Inflammatory macrophage (primary cell): Measurements from ENCODE around the gene CHAC1.
"Not testable (repeated sequence)": the region's sequence is repeated elsewhere in the genome, so short reads cannot be mapped to it uniquely, and the experiment has no call there.

Source experiments
- DNase-seq, 2 donors: peaks; one replicate each; pipeline ENCODE4 v3.0.0-alpha.2; 2020 to 2022

Gene CHAC1

GRCh38 chr15:40958723-40959122 lies 5.5 kb downstream of the CHAC1 start:
- no peak for DNase-seq

GRCh38 chr15:40959331-40960141 lies 6.3 kb downstream of the CHAC1 start:
- no peak for DNase-seq

- no peak for DNase-seq
These were observed 7.0 kb downstream of the CHAC1 start for GRCh38 chr15:40960151-40960885.

GRCh38 chr15:40960925-40961324 lies 7.7 kb downstream of the CHAC1 start:
- DNase-seq = no peak

- not testable (repeated sequence) for DNase-seq
These were observed 8.5 kb downstream of the CHAC1 start for GRCh38 chr15:40961740-40962139.

GRCh38 chr15:40962317-40962716 lies 9.0 kb downstream of the CHAC1 start:
- DNase-seq = not testable (repeated sequence)

GRCh38 chr15:40963201-40963600 lies 9.9 kb downstream of the CHAC1 start:
- no peak for DNase-seq

- no peak for DNase-seq
These were observed 10.7 kb downstream of the CHAC1 start for GRCh38 chr15:40964006-40964405.

GRCh38 chr15:40964634-40965033 lies 11.4 kb downstream of the CHAC1 start:
- DNase-seq = no peak

GRCh38 chr15:40968290-40969085 lies 15.2 kb downstream of the CHAC1 start:
- DNase-seq = no peak

GRCh38 chr15:40969363-40969762 lies 16.1 kb downstream of the CHAC1 start:
- DNase-seq = no peak

GRCh38 chr15:40974879-40975278 lies 21.6 kb downstream of the CHAC1 start:
- no peak for DNase-seq

GRCh38 chr15:40976819-40977218 lies 23.5 kb downstream of the CHAC1 start:
- DNase-seq = no peak

GRCh38 chr15:40978141-40978540 lies 24.9 kb downstream of the CHAC1 start:
- DNase-seq = no peak

GRCh38 chr15:40978562-40978961 lies 25.3 kb downstream of the CHAC1 start:
- no peak for DNase-seq

- DNase-seq = no peak
These were observed 27.9 kb downstream of the CHAC1 start for GRCh38 chr15:40981186-40981585.

- no peak for DNase-seq
These were observed 29.6 kb downstream of the CHAC1 start for GRCh38 chr15:40982855-40983254.

- no peak for DNase-seq
These were observed 31.1 kb downstream of the CHAC1 start for GRCh38 chr15:40984406-40984805.

GRCh38 chr15:40984964-40985363 lies 31.7 kb downstream of the CHAC1 start:
- no peak for DNase-seq

- DNase-seq = no peak
These were observed 32.5 kb downstream of the CHAC1 start for GRCh38 chr15:40985541-40986330.

GRCh38 chr15:40986820-40987219 lies 33.5 kb downstream of the CHAC1 start:
- DNase-seq = no peak

GRCh38 chr15:40988156-40988555 lies 34.9 kb downstream of the CHAC1 start:
- DNase-seq = no peak
